Tibial nerve (tissue), 4 donors: ENCODE data around the gene POF1B. TPM values are rescaled to one million over a fixed set of nuclear protein-coding genes. Genes with fewer than 3 reads are reported as not detected.
A peak's percentile ranks its signal among the peaks of the same experiment; 100 is the strongest.

ENCODE experiments used
- DNase-seq, 2 donors: peaks; one replicate each; pipeline ENCODE4 v3.0.0-alpha.2; 2019; ENCODE audit warnings: low spot score in 2 of 2
- H3K27ac ChIP-seq, 4 donors: fragments of 200-600 bp; sonication (generic) in 3 of 4; one replicate each; pipeline ENCODE4 v1.5.1; 2017 to 2019; ENCODE audit warnings: mild to moderate bottlenecking in 1 of 4
- H3K27me3 ChIP-seq, 2 donors: fragments of 200-600 bp; sonication (generic) in 1 of 2; one replicate each; pipeline versions ENCODE4 v1.5.1 to v1.6.0; 2017 to 2019
- H3K36me3 ChIP-seq, 3 donors: fragments of 200-600 bp; sonication (generic); one replicate each; pipeline ENCODE4 v1.5.1; 2018 to 2019
- H3K4me1 ChIP-seq, 4 donors: fragments of 200-600 bp; sonication (generic) in 3 of 4; one replicate each; pipeline ENCODE4 v1.5.1; 2017 to 2019
- H3K4me3 ChIP-seq, 4 donors: fragments of 200-600 bp; sonication (generic) in 3 of 4; one replicate each; pipeline ENCODE4 v1.5.1; 2017 to 2019; ENCODE audit warnings: mild to moderate bottlenecking in 1 of 4, moderate library complexity in 1 of 4
- H3K9me3 ChIP-seq, 4 donors: fragments of 200-600 bp; sonication (generic) in 3 of 4; one replicate each; pipeline ENCODE4 v1.5.1; 2017 to 2019
- EP300 ChIP-seq, 2 donors: sonication (generic); formaldehyde crosslinking; IDR thresholded peaks; one replicate each; pipeline ENCODE4 v1.6.1; 2017; ENCODE audit warnings: antibody characterized with exemption in 2 of 2, mild to moderate bottlenecking in 1 of 2
- POLR2A ChIP-seq, 2 donors: fragments of 450-650 bp; IDR thresholded peaks; one replicate each; pipeline ENCODE4 v1.6.1; 2017; ENCODE audit warnings: antibody characterized with exemption in 2 of 2, mild to moderate bottlenecking in 2 of 2, moderate library complexity in 2 of 2
- WGBS, 2 donors: methylation state at CpG; one replicate each; pipeline ENCODE4 v1.1.5; 2018; 5-methylcytosine and 5-hydroxymethylcytosine counted together
- total RNA-seq, 4 donors: library from RNA; depleted of rRNA; stranded (reverse); fragments of >200 nt; gene quantifications; one replicate each; pipeline ENCODE4 v1.1.0, GENCODE V29; 2016
- TF ChIP-seq, protein P1 (sequence below), 5 experiments: fragments of 200-600 bp in 3 of 5; fragments of 450-650 bp in 2 of 5; sonication (generic) in 3 of 5; IDR thresholded peaks; one replicate each; pipeline ENCODE4 v1.5.1; 2016 to 2019; ENCODE audit warnings: antibody characterized with exemption in 5 of 5, mild to moderate bottlenecking in 3 of 5, moderate library complexity in 2 of 5

Gene POF1B
- total RNA-seq, 4 donors from 2014 or later: 0.44 to 0.63 TPM; not detected in 2

GRCh38 chrX:85243155-85243554 lies 136.3 kb downstream of the POF1B start:
- WGBS, 2 donors: 28 to 50% methylated on average over 2 of the region's 2 CpGs
- H3K4me3 ChIP-seq: peak overlapping the region in 2 of 4 donors; percentile 36 to 60

More at GRCh38 chrX:85243155-85243554, 136.3 kb downstream of the POF1B start:
- DNase-seq: no peak
- TF ChIP-seq POLR2A (IDR thresholded peaks at IDR 0.05): no peak
- no peak for TF ChIP-seq EP300 (IDR thresholded peaks at IDR 0.05)
- TF ChIP-seq, protein P1, sequence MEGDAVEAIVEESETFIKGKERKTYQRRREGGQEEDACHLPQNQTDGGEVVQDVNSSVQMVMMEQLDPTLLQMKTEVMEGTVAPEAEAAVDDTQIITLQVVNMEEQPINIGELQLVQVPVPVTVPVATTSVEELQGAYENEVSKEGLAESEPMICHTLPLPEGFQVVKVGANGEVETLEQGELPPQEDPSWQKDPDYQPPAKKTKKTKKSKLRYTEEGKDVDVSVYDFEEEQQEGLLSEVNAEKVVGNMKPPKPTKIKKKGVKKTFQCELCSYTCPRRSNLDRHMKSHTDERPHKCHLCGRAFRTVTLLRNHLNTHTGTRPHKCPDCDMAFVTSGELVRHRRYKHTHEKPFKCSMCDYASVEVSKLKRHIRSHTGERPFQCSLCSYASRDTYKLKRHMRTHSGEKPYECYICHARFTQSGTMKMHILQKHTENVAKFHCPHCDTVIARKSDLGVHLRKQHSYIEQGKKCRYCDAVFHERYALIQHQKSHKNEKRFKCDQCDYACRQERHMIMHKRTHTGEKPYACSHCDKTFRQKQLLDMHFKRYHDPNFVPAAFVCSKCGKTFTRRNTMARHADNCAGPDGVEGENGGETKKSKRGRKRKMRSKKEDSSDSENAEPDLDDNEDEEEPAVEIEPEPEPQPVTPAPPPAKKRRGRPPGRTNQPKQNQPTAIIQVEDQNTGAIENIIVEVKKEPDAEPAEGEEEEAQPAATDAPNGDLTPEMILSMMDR (IDR thresholded peaks at IDR 0.05): no peak
- peaks cover 0 to 4% (median 0%) of the 10 kb centered on the region in 4 donors for H3K4me1 ChIP-seq
- H3K27ac ChIP-seq: no peak overlapping the region
- H3K27me3 ChIP-seq: no peaks in the 10 kb centered on the region
- no peaks in the 10 kb centered on the region for H3K9me3 ChIP-seq
- H3K36me3 ChIP-seq: no peaks in the 10 kb centered on the region

Other genes with a start within 250 kb of the POF1B start
- not detected for gene SATL1, start 135.9 kb downstream of the POF1B start, total RNA-seq
- 1 to 10 TPM; 1.2 to 2.8 (median 1.7) TPM for gene ZNF711, start 135.7 kb downstream of the POF1B start, total RNA-seq